ENCODE measurements around the gene MAP3K5. TPM values are rescaled to one million over a fixed set of nuclear protein-coding genes. Genes with fewer than 3 reads are reported as not detected.

The MAP3K5 gene
- total and polyA plus RNA-seq, 2 of the 8 experiments (the other 6 are each of a cell fraction or from before 2014, with no cell fraction given), result 0.63 to 2.6 TPM

DNA sequence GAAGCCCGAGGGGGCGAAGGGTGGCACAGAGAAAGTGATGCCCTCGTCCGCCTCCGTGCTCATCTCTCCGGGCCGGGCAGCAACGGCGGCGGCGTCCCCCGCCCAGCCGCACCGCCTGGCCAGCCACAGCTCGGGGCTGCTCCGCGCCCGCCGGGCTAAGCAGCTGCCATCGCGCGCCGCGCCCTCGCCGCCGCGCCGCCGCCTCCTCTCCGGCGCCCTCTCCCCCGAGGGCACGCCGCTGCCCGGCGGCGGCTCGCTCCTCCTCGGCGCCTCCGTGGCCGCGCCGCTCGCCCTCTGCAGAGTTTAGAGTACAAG, 225 bp downstream of the MAP3K5 start:
- DNase-seq (ENCODE audit: low read depth in 1 of 2, low spot score in 2 of 2) (peak in 1 of 2 experiments; percentile 67), FAIRE-seq (no peak)
- Histone ChIP-seq H3K4ac (replicated peaks; ENCODE audit: insufficient read length, low read depth, low read length) (no peak overlapping the region), H3K9me3 (ENCODE audit: insufficient read depth in 2 of 2, low read depth in 1 of 2, low read length in 1 of 2) (no peaks in the 10 kb centered on the region), H3K27me3 (replicated peaks in 1 of 4; ENCODE audit: control insufficient read depth in 3 of 4, extremely low read depth in 1 of 4, insufficient read depth in 3 of 4, low read length in 3 of 4) (peaks cover 8 to 31% (median 19%) of the 10 kb centered on the region in 4 experiments; a peak in 6 of 7 replicates), H3K14ac (ENCODE audit: insufficient read length) (no peak overlapping the region), H4K91ac (replicated peaks; ENCODE audit: insufficient read length, low read length) (no peak overlapping the region), H3K36me3 (ENCODE audit: control insufficient read depth in 2 of 4, insufficient read depth in 4 of 4, low read length in 3 of 4) (no peaks in the 10 kb centered on the region), H2BK120ac (replicated peaks; ENCODE audit: low read depth, low read length) (no peak overlapping the region), H3K79me1 (ENCODE audit: low read depth, low read length) (no peaks in the 10 kb centered on the region), H4K5ac (ENCODE audit: insufficient read length, low read depth, low read length) (no peak overlapping the region), H3K18ac (ENCODE audit: extremely low read depth, low read length) (no peak overlapping the region), H3K27ac (ENCODE audit: low read depth, low read length) (no peak overlapping the region), H2BK5ac (ENCODE audit: low read depth, low read length) (no peak overlapping the region), H3K56ac (replicated peaks; ENCODE audit: insufficient read length, low read depth, low read length) (no peak overlapping the region), H2AFZ (ENCODE audit: low read length) (0 out of 2 replicates have a peak overlapping the region, but pooled peaks have one; percentile 35), H3K9ac (replicated peaks in 1 of 4; ENCODE audit: extremely low read depth in 1 of 4, low read depth in 3 of 4, low read length in 3 of 4) (0 out of 7 replicates have a peak overlapping the region, but pooled peaks of 1 of the 4 experiments have one; percentile 3), H4K20me1 (replicated peaks in 1 of 2; ENCODE audit: control insufficient read depth in 1 of 2, insufficient read depth in 2 of 2, low read length in 2 of 2) (peaks cover 0 to 5% of the 10 kb centered on the region in 2 experiments), H3K79me2 (ENCODE audit: control insufficient read depth in 1 of 2, insufficient read depth in 2 of 2, low read length in 2 of 2) (no peaks in the 10 kb centered on the region), H2AK5ac (ENCODE audit: low read depth, low read length) (no peak overlapping the region), H2BK15ac (ENCODE audit: low read length) (no peak overlapping the region), H3K23ac (ENCODE audit: insufficient read length) (no peak overlapping the region), H3K4me2 (ENCODE audit: insufficient read depth in 1 of 2, low read depth in 2 of 2, low read length in 2 of 2) (peak overlapping the region; percentile 71 to 90), H3K4me3 (ENCODE audit: extremely low read depth in 1 of 4, insufficient read depth in 2 of 4, low read depth in 3 of 4, low read length in 4 of 4) (peak overlapping the region; percentile 42 to 78 (median 70)), H2BK12ac (ENCODE audit: low read depth, low read length) (no peak overlapping the region), H3K23me2 (ENCODE audit: low read depth, low read length) (peaks cover 12% of the 10 kb centered on the region; the same call in 1 of the 2 replicates), H4K8ac (ENCODE audit: extremely low read depth, insufficient read depth, low read length) (peak overlapping the region; percentile 87), H2BK20ac (ENCODE audit: low read length) (no peak overlapping the region), H3K4me1 (replicated peaks in 1 of 4; ENCODE audit: control insufficient read depth in 3 of 4, insufficient read depth in 4 of 4, low read length in 3 of 4) (0 out of 7 replicates have a peak, but pooled peaks cover 0 to 9% (median 1%) of the 10 kb centered on the region in 4 experiments)
- 0% methylated on average over 10 of the region's 46 CpGs; no CpG with 5 or more reads in 1 of the 2 experiments for WGBS, 2 experiments (ENCODE audit: extremely low coverage in 1 of 2, insufficient coverage in 1 of 2, insufficient read length in 1 of 2, insufficient replicate concordance in 2 of 2, low coverage in 1 of 2, low lambda C conversion rate in 2 of 2, missing lambda C conversion rate in 1 of 2)
- TF ChIP-seq, protein P1, sequence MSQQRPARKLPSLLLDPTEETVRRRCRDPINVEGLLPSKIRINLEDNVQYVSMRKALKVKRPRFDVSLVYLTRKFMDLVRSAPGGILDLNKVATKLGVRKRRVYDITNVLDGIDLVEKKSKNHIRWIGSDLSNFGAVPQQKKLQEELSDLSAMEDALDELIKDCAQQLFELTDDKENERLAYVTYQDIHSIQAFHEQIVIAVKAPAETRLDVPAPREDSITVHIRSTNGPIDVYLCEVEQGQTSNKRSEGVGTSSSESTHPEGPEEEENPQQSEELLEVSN (IDR thresholded peaks at IDR 0.05), result no peak; the same call in 1 of the 2 replicates
- TF ChIP-seq SP4 (IDR thresholded peaks at IDR 0.05; ENCODE audit: low read length), result no peak
- peak; percentile 53; the same call in 1 of the 2 replicates for TF ChIP-seq SUZ12 (IDR thresholded peaks at IDR 0.05; ENCODE audit: low read length)
- TF ChIP-seq JUN (IDR thresholded peaks at IDR 0.05; ENCODE audit: low read depth, low read length), result no peak
- TF ChIP-seq USF2 (IDR thresholded peaks at IDR 0.05; ENCODE audit: low read length), result no peak
- no peak for TF ChIP-seq RAD21 (IDR thresholded peaks at IDR 0.05 in 1 of 2, conservative IDR thresholded peaks at IDR 0.05 in 1 of 2; ENCODE audit: low read depth in 2 of 2, low read length in 2 of 2)
- no peak for TF ChIP-seq NANOG (IDR thresholded peaks at IDR 0.05; ENCODE audit: insufficient read depth, low read depth, low read length, poor library complexity, severe bottlenecking)
- POLR2A ChIA-PET (ENCODE audit: partially characterized antibody), result interaction anchor here (1.0 to 1.7 kb wide), 6 partner anchors 27 to 502 kb away, joined by 3 to 7 read pairs (median 4); partner anchors contain the start of genes BCLAF1 and PEX7
- CTCF ChIA-PET (ENCODE audit: partially characterized antibody), result interaction anchor here (0.6 to 4.7 kb wide), 58 partner anchors 9 to 248 kb away, joined by 3 to 99 read pairs (median 4); no protein-coding TSS in a partner anchor

All from H1 (cell line).